GM18858 (cell line): Measurements from ENCODE around the gene LMO2.

Experiments
- ATAC-seq: cut with Tn5 transposase; IDR thresholded peaks from one replicate; pipeline ENCODE4 v1.9.1; 2021; ENCODE audit not compliant: unreplicated experiment

The LMO2 gene

DNA sequence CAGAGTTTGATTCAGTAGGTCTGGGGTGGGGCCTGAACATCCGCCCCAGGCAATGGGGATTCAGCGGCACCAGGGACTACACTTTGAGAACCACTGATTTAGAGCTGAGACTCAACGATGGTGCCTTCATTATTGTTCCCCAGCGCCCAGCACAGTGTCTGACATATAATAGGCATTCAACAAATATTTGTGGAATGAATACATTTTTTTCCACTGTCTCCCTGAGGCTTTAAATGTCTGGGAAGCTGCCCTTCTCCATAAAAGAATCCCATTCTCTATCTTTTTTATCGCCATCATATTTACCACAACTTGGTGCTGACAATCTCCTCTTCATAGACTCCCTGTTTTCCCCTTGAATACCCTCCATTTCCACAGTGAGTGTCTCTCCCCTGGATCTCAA, 23.6 kb upstream of the LMO2 start:
- no peak for ATAC-seq

DNA sequence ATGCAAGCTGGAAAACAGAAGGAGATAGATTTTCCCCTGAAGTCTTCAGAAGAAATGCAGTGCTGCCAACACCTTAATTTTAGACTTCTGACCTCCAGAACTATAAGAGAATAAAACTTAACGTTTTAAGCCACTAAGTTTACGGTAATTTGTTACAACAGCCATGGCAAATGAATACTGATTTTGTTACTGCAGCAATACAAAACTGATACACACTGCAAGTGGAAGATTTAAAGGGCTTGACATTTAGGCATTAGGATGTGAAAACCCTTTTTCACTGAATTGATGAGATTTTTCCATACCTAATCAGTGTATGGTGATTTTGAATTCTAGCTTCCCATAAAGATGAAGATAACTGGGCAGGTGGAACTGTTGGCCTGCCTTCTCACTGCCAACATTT, 22.1 kb upstream of the LMO2 start:
- no peak for ATAC-seq

DNA sequence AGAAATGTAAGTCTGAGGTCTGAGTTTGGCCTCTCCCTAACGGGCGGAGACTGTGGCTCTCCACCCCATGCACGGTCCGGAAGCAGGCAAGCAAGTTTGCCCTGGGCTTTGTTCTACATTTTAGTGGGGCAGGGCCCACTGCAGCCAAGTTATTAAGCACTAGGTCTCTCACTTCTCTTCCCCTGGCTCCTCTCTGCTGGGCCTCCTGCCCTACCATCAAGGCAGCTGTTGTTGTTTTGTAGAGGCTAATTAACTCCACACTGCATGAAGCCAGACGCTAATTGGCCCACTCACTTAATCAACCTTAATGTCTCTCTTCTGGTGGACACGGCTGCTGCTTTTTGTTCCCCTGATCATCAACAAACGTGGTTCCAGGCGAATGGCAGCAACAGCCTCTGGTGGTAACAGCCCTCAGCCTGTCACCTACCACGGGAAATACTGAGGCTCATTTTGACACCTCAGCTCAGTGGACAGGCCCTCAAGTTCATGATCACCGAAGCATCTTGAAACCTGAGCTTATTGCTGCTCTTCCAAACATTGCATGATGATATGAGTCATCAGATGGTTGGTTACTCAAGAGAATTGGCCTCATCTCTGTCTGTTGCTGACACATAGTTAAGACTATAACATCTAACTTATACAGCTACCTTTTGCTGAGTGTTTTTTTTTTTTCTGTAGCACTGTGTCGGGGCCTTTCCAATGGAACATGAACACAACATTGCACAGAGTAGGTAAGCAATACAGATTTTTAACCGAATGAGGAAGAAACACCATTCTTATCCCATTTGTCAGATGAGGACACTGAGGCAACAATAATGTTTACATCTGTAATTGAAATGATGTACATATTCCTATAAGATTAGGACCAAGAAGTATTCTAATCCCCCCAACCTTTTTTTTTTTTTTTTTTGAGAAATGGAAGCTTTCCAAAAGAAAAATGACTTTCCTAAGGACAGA, 20.8 kb upstream of the LMO2 start:
- ATAC-seq, result peak; percentile 90

DNA sequence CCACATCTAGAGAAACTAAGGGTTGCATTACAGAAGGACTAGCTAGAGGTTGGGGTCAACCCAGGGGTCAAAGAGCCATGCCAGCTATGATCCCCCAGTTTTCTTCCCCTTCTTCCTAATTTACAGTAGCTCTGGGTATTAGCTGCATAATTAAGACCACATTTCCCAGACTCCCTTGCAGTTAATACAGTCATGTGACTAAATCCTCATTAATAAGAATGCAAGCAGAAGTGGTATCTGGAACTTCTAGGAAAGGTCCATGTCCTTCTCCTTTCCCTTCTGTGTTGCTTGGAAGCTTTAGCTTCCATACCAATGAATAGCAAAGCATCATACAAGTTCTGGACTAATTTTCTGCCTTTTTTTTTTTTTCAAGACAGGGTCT, 19.1 kb upstream of the LMO2 start:
- no peak for ATAC-seq

DNA sequence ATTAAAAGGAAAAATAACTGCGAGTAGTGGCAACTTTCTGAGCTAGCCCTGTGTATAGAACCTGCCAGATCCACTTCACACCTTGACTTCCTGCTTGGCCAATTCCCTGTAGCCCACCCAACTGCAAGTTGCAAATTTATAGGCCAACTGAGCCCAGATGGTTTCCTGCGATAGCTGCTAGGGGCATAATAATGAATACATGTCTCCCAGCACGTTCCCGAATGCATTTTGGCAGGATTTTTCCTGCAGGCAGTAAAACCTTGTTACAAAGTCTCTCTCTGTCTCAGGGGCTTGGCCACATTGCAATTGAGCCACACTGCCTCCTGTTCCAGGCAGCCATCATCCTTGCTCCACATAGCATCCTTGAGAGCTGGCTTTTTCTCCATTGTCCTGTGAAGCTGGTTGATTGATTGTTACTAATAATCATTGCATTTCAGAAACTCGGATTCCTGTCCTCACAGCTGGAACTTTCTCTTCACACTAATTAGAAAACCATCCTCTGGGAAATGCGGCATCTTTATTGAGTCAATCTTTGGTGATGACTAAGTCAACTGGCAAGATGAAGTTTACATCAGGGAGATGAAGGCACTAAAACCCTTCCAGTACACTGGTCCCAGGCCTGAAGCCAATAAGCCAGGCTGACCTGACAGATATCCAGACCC, 18.6 kb upstream of the LMO2 start:
- no peak for ATAC-seq

DNA sequence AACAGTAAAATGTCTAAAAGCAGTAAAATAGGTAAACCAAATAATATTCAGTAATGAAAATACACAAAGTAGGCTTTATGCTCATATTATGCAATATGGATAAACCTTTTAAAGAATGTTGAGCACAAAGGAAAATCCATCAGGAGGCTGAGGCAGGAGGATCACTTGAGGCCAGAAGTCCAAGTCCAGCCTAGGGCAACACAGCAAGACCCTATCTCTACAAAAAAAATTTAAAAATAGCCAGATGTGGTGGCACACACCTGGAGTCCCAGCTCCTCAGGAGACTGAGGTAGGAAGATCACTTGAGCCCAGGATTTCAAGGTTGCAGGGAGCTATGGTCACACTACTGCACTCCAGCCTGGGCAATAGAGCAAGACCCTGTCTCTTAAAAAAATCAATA, 17.7 kb upstream of the LMO2 start:
- no peak for ATAC-seq

DNA sequence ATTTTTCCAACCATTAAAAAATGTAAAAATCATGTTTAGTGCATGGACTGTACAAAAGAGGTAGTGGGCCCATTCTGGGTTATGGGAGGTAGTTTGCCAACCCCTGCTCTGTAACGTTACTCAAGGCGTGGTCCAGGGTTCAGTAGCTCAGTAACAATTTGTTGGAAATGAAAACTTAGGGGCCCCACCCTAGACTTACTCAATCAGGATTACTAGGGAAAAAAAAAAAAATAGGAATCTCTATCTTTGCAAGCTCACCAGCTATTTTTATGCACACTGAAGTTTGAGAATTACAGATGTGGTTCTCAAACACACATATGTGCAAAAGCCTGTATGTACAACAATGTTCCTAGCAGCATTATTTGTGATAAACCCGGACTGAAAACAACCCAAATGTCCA, 17.3 kb upstream of the LMO2 start:
- ATAC-seq, result no peak

DNA sequence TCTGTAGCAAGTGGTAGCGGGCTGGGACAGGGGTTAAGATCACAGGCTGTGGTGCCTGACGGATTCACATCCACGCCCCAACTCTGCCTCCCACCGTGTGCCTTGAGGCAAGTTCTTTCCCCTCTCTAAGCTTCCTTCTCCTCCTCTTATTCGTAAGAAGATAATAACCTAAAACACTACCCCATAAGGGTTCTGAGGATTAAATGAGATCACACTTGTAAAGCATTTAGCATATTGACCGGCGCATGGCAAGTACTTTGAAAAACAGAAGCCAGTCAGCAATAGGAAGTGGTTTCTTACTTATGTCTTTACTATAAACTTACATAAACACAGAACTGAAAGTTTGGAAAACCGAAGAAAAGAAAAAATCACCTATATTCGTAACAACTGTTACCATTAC, 15.5 kb upstream of the LMO2 start:
- no peak for ATAC-seq

DNA sequence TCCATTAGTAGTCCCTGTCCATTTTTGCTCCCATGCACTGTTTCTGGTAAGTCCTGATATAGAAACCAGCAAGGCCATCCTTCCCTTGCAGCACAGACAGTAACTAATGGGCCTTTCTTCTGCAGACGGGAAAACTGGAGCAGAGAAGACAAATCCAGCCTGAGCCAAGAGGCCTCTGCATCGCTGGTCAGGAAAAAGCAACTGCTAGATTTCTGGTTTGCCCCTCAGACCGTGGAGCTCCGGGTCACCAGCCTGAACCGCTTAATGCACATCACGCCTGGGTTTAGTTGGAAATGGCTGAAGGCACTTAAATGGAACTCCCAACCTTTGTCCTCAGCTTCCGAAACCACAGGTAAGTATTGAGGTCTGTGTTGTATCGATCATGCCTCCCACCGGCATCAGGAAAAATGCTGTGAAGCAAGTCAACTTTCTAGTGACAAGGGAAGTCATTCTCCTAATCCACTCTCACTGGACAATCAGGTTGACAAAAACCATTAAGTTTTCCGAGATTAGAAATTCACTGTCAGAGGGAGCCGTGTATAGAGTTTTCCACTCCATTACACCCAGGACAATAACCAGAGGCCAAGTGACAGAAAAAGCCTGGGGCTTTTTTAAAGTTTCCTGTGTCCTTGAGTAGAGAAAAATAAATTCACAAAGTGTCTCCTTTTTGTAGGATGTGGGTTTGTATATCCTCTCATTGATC, 14.8 kb upstream of the LMO2 start:
- no peak for ATAC-seq

DNA sequence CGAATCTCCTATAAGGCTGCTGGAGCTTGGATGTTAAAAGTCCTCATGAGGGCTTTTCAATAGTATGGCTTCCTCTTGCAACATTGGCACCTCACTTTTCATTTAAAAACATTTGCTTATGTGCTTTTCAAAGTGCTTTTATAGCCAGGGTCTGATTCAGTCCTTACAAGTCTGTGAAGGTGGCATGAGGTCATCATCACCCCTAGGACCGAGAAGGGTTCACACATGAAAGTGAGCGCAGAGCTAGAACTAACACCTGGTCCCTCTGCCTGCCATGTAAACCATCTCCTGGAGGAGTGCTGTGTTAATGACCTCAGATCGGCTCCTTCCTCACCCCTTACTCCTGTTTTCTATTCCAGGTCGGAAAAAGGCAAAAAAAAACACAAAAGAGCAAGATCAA, 12.2 kb upstream of the LMO2 start:
- no peak for ATAC-seq

DNA sequence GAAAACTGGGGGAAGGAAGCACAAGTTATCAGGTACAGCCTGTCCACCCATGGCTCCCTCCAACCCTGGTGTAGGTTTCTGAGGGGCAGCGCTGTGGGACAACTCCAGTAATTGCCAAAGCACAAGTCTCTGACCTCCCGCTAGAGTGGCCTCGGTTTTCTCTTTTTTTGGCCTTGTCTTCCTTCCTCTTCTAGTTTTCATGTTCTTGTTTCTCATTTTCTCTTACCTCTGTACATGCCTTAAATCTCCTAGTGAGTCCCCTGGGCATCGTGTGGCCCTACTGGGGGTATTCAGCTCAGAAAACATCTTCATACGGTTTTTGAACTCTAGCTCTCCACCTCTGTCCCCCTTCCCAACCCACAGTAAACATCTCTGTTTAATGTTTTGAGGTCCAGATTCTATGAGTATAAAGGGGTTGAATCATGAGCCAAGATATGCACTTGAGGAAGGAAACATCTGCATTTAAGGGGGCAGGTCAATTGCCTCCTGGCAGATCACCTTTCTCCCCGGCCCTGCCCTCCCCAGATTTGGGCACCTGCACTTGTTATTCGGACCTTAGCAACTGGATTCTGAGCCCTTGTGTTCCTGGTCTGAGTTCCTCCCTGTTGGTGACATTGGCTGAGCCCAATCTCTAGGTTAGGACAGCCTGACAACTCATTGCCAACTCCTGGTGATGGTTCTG, 8.4 kb upstream of the LMO2 start:
- no peak for ATAC-seq

DNA sequence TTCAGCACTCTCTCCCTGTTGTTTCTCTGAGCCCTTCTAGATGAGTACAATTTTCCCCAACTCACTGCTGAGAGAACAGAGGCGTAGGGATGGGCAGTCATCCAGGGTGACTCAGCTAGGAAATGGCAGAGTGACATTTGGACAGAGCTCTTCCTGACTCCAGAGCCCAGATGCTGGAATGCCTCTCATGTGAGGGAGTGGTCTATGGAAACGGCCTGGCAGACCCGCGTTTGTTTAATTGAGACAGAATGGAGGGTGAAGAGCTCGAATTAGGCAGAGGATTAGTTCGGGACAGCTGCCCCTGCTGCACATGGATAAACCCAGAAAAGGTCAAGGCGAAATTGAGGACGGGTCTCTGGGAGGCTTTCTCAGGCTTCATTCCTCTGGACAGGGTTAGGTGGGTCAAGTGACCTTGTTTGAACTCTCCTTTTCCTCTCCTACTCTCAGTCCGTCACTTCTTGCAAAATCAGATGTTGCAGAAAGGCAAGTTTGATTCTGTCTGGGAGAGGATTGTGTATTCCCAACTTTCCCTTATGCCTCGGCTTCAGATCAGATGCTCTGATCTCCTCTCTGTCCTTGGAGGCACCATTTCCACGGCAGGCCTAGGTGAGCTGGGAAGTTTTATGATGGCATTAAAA, 7.6 kb upstream of the LMO2 start:
- no peak for ATAC-seq

DNA sequence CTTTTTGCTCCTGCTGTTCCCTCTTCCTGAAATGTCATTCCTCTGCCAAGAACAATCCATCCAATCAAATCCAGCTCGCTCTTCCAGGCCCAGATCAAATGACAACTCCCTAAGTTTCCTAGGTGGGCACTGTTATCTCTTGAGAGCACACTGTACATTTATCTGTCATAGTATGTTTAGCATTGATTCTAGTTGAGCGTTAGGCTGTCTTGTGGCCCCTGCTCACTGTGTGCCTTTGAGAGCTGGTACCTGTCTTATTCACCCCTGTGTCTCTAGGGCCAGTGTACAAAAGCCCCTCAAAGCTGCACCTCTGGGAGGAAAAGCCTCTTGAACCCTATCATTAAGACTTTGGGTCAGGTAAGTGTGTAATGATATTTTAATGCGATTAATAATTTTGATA, 7.1 kb upstream of the LMO2 start:
- ATAC-seq, result no peak

DNA sequence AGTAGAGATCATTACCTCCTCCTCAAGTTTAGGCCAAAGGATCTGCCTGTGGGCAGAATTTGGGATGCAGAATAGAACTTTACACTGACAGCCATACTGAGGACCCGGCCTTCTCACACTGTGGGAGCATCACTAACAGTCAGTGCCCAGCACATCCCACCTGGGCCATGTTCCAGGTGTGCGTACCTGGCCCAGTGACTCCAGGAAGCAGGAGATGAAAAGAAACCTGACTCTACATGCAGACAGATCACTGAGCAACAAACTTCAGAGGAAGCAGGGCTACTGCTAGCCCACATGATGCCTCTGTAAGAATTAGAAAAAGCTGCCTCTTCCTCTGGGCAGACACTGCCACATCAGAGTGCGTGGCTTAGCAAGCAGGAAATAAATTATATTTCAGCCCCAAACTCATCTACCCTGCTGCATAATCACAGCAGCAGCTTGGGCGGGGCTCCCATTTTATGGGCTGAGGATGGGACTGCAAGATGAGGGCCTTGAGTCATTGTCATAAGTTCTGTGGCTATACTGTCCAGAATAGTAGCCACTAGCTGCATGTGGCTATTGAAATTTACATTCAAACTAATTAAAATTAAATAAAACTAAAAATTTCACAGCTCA, 6.0 kb upstream of the LMO2 start:
- no peak for ATAC-seq

DNA sequence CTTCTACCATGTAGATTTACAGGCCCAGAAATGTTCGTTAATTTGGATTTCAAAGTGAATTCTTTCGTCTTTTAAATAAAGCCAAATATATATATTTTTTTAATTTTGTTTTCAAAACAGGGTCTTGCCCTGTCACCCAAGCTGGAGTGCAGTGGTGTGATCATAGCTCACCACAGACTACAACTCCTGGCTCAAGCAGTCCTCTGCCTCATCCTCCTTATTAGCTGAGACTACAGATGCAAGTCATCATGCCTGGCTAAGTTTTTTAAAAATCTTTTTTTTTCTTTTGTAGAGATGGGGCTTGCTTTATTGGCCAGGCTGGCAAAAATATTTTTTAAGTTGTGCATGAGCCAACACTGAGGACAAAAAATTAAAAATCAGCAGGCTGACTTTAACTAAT, 5.0 kb upstream of the LMO2 start:
- ATAC-seq, result no peak

DNA sequence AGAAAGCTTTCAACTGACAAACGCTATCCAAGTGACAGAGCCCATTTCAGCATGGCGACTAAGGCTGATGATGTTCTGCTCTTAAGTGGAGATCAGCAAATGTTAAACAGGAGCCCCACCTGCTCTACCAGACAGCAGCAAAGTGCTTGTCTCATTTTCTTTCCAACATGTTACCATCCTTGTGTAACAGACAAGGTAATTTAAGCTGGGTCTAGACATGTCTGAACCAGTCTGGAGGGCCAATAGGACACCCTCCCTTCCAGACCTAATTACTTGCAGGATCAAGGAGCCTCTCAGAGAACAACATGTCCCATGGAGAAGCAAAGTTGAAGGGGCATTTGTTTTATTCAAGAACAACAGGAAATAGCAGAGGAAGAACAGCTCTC, 3.9 kb upstream of the LMO2 start:
- no peak for ATAC-seq

DNA sequence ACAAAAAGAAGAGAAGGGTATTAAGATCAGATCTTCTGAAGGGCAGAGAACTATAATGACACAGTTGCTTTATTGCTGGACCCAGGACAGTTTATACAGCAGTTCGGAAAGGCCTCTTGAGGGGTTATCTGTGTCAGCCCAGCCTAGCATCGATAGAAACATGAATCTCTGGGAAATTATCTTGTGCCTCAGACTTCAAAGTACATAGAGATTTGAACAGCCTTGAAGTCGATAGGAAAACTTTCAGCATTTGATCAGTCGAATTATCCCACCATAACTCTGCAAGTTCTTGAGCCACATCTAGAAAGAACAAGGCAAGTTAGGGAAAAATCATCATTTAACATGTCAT, 2.5 kb upstream of the LMO2 start:
- ATAC-seq, result no peak

DNA sequence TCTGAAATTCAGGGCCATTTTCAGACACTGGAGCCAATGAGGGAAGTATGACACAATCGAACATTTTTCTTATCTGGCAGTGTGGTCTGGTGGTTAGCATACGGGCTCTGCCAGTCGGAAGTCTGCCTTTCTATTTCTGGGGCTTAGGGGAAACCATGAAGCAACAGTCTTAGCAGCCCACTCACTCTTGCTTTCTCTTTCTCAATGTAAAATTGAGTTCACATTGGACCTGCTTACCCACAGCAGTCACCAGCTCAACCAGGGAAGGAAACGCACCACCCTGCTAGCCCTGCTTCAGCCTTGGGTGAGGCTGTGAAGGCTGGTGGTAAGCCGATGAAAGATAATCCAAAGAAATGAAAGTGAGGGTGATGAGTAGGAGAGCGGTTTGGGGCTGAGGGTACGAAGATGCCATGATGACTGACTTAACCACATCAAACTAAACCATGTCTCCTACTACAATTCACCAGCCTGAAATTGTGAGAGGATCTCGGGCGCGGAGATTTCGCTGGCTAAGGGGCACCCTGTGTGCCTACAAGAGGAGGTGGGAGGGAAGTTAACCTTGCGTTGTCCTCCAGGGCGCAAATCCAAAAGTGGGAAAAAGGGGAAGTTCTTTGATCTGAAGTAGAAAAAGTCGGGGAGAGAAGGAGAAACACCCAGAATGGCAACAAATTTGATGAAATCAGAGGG, 2.0 kb upstream of the LMO2 start:
- ATAC-seq, result peak; percentile 77

DNA sequence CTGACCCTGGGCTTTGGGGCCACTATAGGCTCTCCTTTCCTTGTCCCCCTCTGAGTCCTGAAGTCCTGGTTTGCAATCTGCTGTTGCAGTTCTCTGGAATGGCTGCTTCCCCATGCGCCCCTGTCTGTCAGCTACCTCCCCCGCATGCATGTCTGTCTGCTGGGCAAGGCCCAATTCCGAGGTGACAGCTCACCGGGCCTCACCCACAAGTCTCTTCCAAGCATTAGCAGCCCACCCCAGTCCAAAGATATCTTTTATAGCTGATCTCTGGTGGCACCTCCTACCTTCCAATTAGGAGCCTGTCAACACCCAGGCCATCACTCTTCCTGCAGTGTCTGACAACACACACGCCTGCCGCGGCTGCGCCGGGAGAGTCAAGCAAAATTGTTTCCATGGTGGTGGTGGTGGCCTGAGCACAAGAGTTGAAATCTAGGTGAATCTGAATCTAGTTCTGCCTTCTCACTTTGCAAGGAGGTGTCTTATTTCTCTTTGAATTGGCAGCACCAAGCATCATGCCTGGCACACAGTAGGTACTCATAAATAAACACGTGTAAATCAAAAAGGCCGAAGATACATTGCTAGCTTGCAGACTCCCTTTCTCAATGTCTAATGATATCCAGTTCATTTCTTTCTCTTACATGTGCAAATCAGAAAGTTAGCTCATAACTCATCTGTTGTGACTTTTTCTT, 1.2 kb upstream of the LMO2 start:
- no peak for ATAC-seq
